ENCODE results near the gene ZFX. TPM values are rescaled to one million over a fixed set of nuclear protein-coding genes. Genes with fewer than 3 reads are reported as not detected.

Gene ZFX
- polyA plus RNA-seq, 4 donors: 22.5 to 34.0 (median 30.8) TPM

DNA sequence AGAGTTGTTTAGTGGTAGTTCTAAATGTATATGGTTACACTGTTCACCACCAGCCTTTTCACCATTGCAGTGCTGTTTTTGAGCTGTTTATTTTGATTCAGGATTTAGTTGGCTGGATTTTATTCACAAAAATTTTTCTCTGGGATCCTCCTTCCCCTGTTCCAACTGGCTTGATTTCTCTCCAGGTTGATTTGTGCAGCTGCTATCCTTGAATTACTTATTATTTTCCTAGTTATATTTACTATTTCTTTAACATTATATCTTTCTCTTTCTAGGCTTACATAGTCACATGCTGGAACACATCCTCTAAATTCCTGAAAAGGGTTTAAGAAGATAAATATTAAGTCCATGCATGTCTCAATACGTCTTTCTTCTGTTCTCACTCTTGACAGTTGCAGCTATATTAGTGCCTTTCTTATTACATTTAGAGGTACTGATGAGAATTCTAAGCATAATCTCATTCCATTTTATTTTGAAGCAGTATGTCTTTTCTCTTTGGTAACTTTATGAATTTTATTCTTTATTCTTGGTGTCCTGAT lies 82.2 kb downstream of the ZFX start:
- no peak for DNase-seq (ENCODE audit: low read depth in 4 of 4, low spot score in 2 of 4)

DNA sequence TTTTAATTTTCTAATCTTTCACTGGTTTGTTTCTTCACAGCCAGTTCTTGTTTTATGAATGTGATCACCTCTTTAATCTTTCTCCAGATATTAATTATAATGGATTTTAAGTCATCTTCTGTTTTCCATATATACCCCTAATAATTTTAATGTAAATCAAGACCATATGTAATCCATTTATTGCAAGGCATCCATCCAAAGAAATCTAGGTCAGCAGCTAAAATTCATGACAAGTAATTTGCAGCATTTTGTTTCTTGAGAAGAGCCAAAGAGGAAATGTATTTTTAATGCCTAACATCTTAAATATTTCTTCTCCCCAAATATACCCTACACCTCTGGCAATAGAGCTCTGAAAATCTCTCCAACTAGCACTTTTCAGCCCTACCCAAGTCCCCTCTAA lies 83.3 kb downstream of the ZFX start:
- no peak for DNase-seq (ENCODE audit: low read depth in 4 of 4, low spot score in 2 of 4)

DNA sequence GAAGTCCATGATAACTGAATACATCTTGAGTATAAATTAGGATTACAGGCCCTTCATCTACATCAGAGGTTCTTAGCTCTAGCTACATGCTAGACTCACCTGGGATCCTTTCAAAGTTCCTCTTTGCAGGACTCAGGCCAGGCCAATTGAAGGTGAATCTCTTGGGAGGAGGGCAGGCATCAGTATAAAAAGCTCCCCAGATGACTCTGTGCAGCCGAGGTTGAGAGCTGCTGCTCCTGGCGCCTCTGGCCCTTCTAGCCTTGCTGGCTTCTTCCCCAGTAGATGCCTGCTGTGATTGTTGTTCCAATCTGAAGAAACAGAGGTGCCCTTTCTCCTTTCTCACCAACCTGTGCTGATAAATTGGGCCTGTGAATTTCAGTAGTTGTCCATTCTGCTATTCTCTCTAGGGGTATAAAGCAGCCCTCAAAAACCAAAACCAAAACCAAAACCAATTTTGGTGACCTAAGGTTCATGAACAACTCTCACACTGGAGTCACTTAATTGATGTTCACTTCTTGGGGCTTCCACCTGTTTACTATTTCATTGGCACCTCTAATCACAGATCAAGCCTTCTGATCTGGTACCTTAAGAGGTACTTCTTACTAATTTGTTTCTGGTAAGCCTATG lies 85.7 kb downstream of the ZFX start:
- no peak for DNase-seq (ENCODE audit: low read depth in 4 of 4, low spot score in 2 of 4)

DNA sequence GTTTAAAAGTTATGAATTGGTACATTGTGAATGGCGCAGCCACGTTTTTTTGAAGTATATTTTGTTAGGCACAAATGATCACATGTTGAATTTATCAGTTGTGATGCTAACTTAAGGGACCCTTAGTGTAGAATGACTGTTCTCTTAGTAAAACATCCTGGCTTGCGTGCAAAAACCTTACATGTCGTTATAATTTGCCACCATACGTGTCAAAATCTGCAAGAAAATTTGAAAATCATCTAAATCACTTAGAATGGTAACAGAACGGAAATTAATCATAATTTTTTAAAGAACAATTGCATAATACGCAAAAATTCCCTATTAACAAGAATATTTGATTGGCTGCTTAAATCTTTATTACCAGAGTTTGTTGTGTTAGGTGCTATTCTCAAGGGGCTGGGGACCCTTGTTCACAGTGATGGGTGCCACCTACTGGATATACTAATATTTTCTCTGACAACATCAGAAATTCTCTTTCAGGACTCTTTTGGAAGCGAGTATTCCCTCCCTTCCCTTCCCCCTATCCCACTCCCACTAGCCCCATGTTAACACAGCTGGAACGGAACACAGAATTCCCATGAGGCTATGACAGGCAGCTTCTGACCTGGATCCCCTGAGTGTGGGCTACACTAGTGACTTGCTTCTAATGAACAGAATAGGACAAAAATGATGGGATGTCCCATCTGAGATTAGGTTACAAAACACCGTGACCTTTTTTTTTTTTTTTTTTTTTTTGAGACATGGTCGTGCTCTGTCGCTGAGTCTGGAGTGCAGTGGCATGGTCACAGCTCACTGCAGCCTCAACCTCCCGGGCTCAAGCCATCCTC lies 92.5 kb downstream of the ZFX start:
- DNase-seq (ENCODE audit: low read depth in 4 of 4, low spot score in 2 of 4): peak in 2 of 4 donors; percentile 6 to 10

DNA sequence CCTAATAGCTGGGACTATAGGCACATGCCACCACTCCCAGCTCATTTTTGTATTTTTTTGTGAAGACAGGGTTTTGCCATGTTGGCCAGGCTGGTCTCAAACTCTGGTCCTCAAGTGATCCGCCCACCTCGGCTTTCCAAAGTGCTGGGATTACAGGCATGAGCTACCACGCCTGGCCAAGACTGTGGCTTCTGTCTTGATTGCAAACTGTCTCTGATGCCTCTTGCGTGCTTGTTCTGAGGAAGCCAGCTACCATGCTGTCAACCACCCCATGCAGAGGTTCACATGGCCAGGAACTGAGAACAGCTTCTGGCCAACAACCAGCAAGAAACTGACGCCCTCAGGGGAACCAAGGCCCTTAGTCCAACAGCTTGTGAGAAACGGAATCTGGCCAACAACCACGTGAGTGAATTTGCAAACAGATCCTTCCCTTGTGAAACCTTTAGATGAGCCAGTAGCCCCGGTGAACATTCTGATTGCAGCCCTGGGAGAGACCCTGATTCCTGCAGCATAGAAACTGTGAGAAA lies 93.2 kb downstream of the ZFX start:
- DNase-seq (ENCODE audit: low read depth in 4 of 4, low spot score in 2 of 4): no peak

DNA sequence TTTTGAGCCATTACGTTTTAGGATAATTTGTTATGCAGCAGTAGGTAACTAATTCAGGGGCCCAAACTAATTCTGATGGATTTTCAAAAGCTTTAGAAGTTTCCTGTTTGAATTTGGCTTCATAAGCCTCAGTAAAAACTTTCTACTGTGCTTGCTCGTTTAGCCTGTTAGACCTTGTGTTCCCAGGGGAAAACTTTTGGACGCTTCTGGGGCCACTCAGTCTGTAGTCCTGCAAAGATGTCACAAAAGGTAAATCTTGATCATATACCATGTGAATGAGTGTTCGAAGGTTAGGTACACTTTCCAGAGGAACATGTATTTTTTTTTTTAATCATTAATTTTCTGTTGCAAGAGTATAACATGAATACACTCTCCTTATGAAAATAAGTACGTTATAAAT lies 93.7 kb downstream of the ZFX start:
- no peak for DNase-seq (ENCODE audit: low read depth in 4 of 4, low spot score in 2 of 4)

DNA sequence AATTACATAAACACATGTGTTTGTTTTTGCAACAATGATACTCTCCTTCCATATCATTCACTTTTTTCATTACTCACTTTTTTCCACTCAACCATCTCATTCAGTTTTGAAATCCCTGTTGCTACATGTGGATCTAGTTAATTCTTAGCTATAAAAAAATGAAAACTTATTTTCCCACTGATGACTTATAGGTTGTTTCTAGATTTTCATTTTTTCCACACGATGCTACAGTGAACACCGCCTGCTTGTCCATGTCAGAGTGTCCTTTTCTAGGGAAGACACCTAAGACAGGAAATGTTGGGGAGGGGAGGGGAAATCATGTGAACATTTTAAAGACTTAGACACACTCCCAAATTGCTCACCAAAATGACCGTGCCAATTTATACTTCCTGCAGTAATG lies 94.2 kb downstream of the ZFX start:
- DNase-seq (ENCODE audit: low read depth in 4 of 4, low spot score in 2 of 4): no peak

DNA sequence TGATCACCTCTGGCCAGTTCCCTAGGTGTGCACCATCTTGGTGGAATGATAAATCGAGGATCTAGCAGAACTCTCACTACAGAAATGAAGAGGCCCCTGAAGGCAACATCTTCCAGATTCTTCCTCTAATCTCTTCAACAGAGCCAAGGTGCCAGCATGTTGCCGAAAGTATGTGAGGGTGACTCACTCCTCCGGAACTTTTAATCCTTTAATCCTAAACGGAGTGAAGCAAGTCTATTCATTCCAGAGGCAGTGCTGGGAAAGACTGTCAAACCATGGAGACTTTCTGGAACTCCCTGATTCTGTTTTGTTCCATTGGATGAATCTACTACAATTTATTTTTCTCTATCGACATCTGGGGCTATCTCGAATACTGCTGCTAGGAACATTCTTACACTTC lies 95.7 kb downstream of the ZFX start:
- no peak for DNase-seq (ENCODE audit: low read depth in 4 of 4, low spot score in 2 of 4)

DNA sequence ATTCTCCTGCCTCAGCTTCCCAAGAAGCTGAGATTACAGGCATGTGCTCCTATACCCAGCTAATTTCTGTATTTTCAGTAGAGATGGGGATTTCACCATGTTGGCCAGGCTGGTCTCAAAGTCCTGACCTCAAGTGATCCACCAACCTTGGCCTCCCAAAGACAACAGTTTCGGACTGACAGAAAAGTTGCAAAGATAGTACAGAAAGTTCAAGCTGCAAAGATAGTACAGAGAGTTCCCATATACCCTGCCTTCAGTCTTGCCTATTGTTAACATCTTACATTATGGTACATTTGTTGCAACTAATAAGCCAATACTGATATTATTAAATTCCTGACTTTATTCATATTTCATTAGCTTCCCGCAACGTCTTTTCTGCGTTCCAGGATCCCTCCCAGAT lies 98.5 kb downstream of the ZFX start:
- DNase-seq (ENCODE audit: low read depth in 4 of 4, low spot score in 2 of 4): no peak

DNA sequence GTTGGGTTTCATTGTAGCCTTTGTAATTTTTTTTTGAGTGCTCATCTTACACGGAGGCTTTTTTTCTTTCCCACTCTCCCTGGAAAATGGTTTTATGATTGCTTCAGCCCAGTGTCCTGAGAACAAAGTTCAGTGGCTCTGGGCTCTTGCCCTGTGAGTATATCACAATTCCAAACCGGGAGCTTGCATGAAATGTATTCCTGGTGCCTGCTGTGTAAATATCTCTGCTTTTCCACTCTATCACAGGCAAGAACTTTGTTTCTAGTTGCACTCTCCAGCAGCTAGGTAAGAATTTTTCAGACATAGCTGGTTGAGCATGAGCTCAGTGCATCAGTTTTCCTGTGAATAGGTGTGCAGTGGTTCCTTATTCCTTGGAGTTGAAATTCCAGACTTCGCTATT lies 103.5 kb downstream of the ZFX start:
- DNase-seq (ENCODE audit: low read depth in 4 of 4, low spot score in 2 of 4): no peak

DNA sequence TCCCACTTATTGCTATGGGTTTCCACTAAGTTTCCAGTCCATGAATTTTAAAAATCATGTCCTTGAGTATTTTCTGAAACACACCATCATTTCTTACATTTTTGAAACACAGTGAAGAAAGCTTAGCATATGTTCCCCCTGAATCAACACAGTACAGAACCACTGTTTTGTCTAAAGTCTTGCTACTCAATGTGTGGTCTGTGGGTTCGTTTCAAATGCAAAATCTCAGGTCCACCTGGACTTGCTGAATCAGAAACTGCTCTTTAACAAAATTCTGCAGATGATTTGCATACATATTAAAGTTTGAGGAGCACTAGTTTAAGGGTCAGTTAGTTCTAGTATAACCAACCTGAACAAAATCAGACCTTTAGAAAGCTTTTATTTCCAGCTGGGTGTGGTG lies 103.9 kb downstream of the ZFX start:
- DNase-seq (ENCODE audit: low read depth in 4 of 4, low spot score in 2 of 4): no peak

DNA sequence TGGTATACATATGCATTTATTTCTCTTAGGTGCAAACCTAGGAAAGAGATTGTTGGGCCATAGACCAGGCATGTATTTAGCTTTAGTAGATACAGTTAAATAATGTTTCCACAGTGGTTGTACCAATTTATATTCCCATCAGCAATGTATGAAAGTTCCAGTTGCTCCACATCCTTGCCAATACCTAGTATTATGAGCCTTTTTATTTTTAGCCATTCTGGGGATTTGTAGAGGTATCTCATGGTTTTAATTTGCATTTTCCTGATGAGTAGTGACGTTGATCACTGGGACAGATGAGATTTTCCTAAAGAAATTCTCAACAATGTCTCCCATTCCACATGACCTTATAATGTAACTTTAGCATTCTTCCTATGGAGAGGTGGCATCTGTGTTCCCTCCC lies 107.5 kb downstream of the ZFX start:
- no peak for DNase-seq (ENCODE audit: low read depth in 4 of 4, low spot score in 2 of 4)

DNA sequence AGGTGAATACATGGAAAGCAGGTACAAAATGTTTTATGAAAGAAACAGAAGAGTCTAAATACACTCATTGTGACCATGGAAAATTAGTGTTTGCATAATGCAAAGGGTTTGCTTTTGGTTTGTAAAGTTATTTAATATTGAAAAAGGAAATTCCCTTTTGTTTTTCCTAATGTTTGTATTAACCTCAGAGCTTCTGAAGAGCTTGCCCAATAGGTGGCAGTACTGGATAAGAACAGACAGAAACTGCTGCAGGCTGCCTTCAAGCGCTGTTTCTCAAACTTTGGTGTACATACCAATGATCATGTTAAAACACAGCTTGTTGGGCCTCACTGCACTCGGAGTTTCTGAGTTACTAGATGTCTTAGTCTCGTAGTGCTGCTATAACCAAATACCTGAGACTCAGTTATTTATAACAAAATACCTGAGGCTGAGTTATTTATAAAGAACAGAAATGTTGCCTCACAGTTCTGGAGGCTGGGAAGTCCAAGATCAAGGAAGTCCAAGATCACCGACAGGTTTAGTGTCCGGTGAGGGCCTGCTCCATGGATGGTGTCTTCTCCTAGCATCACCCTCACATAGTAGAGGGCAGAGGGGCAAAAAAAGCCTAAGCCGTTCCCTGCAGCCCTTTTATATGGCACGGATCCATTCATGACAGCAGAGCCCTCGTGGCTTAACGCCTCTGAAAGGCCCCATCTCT lies 110.2 kb downstream of the ZFX start:
- DNase-seq (ENCODE audit: low read depth in 4 of 4, low spot score in 2 of 4): no peak

DNA sequence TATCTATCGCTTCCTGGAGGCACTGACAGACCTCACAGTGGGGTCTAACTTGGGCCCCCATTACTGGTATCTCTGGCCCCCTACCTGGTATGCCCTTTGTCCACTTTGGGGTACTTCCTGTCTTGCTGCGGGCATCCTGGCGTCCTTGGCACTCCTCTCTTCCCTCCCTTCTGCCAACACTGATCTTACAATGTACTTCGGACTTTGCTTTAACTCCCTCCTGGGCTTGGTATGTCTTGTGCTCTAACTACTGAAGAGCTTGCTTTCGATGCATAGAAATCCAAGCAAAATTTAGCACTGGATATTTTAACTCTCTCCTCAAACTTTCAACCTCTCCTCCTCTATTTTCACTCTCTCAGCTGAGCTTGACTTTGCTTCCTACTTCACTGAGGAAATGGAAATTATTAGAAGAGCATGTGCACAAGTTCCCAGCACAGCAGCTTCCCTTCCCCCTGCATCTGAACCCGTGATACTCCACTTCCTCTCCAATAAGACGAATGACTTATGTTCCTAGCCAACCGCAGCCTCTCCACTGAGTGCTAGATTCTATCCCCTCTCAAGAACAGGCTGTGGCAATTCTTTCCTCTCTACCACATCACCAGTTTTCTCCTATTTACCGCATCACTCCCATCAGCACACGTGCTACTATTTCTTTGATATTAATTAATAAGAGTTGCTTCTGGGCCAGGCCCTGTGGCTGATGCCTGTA lies 111.5 kb downstream of the ZFX start:
- DNase-seq (ENCODE audit: low read depth in 4 of 4, low spot score in 2 of 4): no peak

DNA sequence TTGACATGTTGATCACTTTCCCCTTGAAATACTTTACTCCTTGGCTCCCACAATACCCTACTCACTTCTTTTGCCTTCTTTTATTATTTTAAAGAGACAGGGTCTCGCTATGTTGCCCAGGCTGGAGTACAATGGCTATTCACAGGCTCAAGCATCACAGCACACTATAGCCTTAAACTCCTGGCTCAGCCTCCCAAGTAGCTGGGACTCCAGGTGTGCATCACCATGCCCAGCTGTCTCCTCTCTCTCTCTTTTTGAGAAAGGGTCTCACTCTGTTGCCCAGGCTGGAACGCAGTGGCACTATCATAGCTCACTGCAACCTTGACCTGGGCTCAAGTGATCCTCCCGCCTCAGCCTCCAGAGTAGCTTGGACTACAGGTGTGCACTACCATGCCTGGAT lies 112.8 kb downstream of the ZFX start:
- no peak for DNase-seq (ENCODE audit: low read depth in 4 of 4, low spot score in 2 of 4)

DNA sequence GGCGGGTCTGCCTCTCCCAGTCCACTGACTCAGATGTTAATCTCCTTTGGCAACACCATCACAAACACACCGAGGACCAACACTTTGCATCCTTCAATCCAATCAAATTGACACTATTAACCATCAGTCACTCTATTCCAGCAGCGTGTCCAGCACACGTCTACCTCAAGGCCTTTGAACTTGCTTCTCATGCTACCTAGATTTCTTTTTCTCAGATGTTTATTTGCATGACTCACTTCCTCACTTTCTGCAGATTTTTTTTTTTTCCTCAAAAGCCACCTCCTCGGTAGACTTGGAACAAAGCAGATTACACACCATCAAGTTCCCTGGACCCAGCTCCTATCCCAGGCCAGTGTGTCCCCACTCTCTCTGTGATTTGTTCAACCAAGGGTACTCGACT lies 114.9 kb downstream of the ZFX start:
- no peak for DNase-seq (ENCODE audit: low read depth in 4 of 4, low spot score in 2 of 4)

Other genes with a start within 250 kb of the ZFX start
- gene APOO, start 241.8 kb upstream of the ZFX start, polyA plus RNA-seq (ENCODE audit: insufficient read length in 4 of 4): 10 to 100 TPM; 33.8 to 43.5 (median 39.1) TPM
- gene CXorf58, start 241.7 kb upstream of the ZFX start, polyA plus RNA-seq (ENCODE audit: insufficient read length in 4 of 4): under 1 TPM in 2 of 4 donors, not detected in 2; 0.17 to 0.32 TPM
- gene KLHL15, start 122.5 kb upstream of the ZFX start, polyA plus RNA-seq (ENCODE audit: insufficient read length in 4 of 4): 10 to 100 TPM; 12.9 to 16.2 (median 14.5) TPM
- gene EIF2S3, start 94.8 kb upstream of the ZFX start, polyA plus RNA-seq (ENCODE audit: insufficient read length in 4 of 4): 100 to 1,000 TPM; 148 to 222 (median 169) TPM
- under 1 TPM in 1 of 4 donors, not detected in 3; 0.07 TPM for gene SUPT20HL2, start 164.3 kb downstream of the ZFX start, polyA plus RNA-seq (ENCODE audit: insufficient read length in 4 of 4)
- not detected for gene SUPT20HL1, start 210.9 kb downstream of the ZFX start, polyA plus RNA-seq (ENCODE audit: insufficient read length in 4 of 4)

Measured in left renal cortex interstitium (tissue), 4 donors.